ENCODE results near the gene WDR54.

- TF ChIP-seq, protein P1, sequence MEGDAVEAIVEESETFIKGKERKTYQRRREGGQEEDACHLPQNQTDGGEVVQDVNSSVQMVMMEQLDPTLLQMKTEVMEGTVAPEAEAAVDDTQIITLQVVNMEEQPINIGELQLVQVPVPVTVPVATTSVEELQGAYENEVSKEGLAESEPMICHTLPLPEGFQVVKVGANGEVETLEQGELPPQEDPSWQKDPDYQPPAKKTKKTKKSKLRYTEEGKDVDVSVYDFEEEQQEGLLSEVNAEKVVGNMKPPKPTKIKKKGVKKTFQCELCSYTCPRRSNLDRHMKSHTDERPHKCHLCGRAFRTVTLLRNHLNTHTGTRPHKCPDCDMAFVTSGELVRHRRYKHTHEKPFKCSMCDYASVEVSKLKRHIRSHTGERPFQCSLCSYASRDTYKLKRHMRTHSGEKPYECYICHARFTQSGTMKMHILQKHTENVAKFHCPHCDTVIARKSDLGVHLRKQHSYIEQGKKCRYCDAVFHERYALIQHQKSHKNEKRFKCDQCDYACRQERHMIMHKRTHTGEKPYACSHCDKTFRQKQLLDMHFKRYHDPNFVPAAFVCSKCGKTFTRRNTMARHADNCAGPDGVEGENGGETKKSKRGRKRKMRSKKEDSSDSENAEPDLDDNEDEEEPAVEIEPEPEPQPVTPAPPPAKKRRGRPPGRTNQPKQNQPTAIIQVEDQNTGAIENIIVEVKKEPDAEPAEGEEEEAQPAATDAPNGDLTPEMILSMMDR (IDR thresholded peaks at IDR 0.05), result no peak
- no peak for TF ChIP-seq POLR2A (IDR thresholded peaks at IDR 0.05)
These were observed 3.5 kb downstream of the WDR54 start for GRCh38 chr2:74424995-74425406.

Measured in tibial nerve (tissue), 3 donors.